Lower leg skin (tissue), 4 donors: ENCODE measurements around the gene MAP3K7. TPM values are rescaled to one million over a fixed set of nuclear protein-coding genes. Genes with fewer than 3 reads are reported as not detected.

Source experiments
- DNase-seq, 2 donors: peaks; one replicate each; pipeline ENCODE4 v3.0.0-alpha.2; 2019; ENCODE audit warnings: low spot score in 2 of 2
- H3K4me3 ChIP-seq: fragments of 200-600 bp; sonication (generic); 2 replicates; pipeline ENCODE4 v1.5.1; 2017; ENCODE audit warnings: mild to moderate bottlenecking, low read depth; ENCODE audit not compliant: poor library complexity, severe bottlenecking
- CTCF ChIP-seq, 3 donors: fragments of 450-650 bp; IDR thresholded peaks; one replicate each; pipeline ENCODE4 v1.5.1; 2016; ENCODE audit warnings: antibody characterized with exemption in 3 of 3, mild to moderate bottlenecking in 3 of 3, moderate library complexity in 2 of 3
- POLR2A ChIP-seq, 2 donors: fragments of 450-650 bp; IDR thresholded peaks; one replicate each; pipeline ENCODE4 v1.6.1; 2016 to 2017; ENCODE audit warnings: antibody characterized with exemption in 2 of 2, mild to moderate bottlenecking in 1 of 2, moderate library complexity in 1 of 2
- WGBS, 2 donors: methylation state at CpG; one replicate each; pipeline ENCODE4 v1.1.5; 2018; 5-methylcytosine and 5-hydroxymethylcytosine counted together
- intact Hi-C: fragments of 100-400 bp; cut with DNase I; formaldehyde crosslinking; loops from one replicate; pipeline ENCODE4 v1.15.0; 2023; ENCODE audit warnings: low total_unique reads
- total RNA-seq, 4 donors: library from RNA; depleted of rRNA; stranded (reverse); fragments of >200 nt; gene quantifications; one replicate each; pipeline ENCODE4 v1.1.0, GENCODE V29; 2016

Gene MAP3K7
- total RNA-seq, 4 donors from 2014 or later: 21.5 to 25.8 (median 23.5) TPM

- intact Hi-C loops: no loop called here
- no peak for DNase-seq
- no peak for TF ChIP-seq CTCF (IDR thresholded peaks at IDR 0.05)
- no peak for TF ChIP-seq POLR2A (IDR thresholded peaks at IDR 0.05)
- no peak overlapping the region for H3K4me3 ChIP-seq
Observed at GRCh38 chr6:90544081-90544480, 42.8 kb downstream of the MAP3K7 start.

GRCh38 chr6:90541221-90541620 is 45.7 kb downstream of the MAP3K7 start:
- TF ChIP-seq CTCF (IDR thresholded peaks at IDR 0.05) (no peak), POLR2A (IDR thresholded peaks at IDR 0.05) (no peak)
- 95 to 97% methylated on average over 3 of the region's 3 CpGs for WGBS, 2 donors
- no peak for DNase-seq
- intact Hi-C loops: no loop called here
- no peak overlapping the region for H3K4me3 ChIP-seq

GRCh38 chr6:90538278-90539046 is 48.4 kb downstream of the MAP3K7 start:
- no peak for DNase-seq
- TF ChIP-seq CTCF (IDR thresholded peaks at IDR 0.05) (no peak), POLR2A (IDR thresholded peaks at IDR 0.05) (no peak)
- intact Hi-C loops: no loop called here
- H3K4me3 ChIP-seq: no peak overlapping the region
- WGBS, 2 donors: 54 to 58% methylated on average over 4 of the region's 4 CpGs

GRCh38 chr6:90537723-90538258 is 49.1 kb downstream of the MAP3K7 start:
- intact Hi-C loops: no loop called here
- no peak overlapping the region for H3K4me3 ChIP-seq
- TF ChIP-seq POLR2A (IDR thresholded peaks at IDR 0.05): no peak
- TF ChIP-seq CTCF (IDR thresholded peaks at IDR 0.05): no peak
- no peak for DNase-seq
- 60 to 67% methylated on average over 3 of the region's 3 CpGs for WGBS, 2 donors

- TF ChIP-seq POLR2A (IDR thresholded peaks at IDR 0.05) (no peak), CTCF (IDR thresholded peaks at IDR 0.05) (no peak)
- no peak overlapping the region for H3K4me3 ChIP-seq
- intact Hi-C loops: no loop called here
- WGBS, 2 donors: 78 to 81% methylated on average over 4 of the region's 4 CpGs
- DNase-seq: no peak
Observed at GRCh38 chr6:90537027-90537426, 49.8 kb downstream of the MAP3K7 start.
